Spleen (tissue), 11 donors: ENCODE measurements around the gene CRYAA. TPM values are rescaled to one million over a fixed set of nuclear protein-coding genes. Genes with fewer than 3 reads are reported as not detected.

Source experiments
- DNase-seq: peaks from one replicate; pipeline ENCODE4 v3.0.0-alpha.2; 2020
- H3K27ac ChIP-seq, 8 donors: fragments of 200-600 bp; sonication (generic) in 7 of 8; 1 replicate in 4 of 8; 2 replicates in 4 of 8; pipeline versions ENCODE4 v1.5.0 to v1.8.0; 2016 to 2021; ENCODE audit warnings: inconsistent platforms in 4 of 8, mild to moderate bottlenecking in 4 of 8, moderate library complexity in 1 of 8
- H3K27me3 ChIP-seq, 7 donors: fragments of 200-600 bp; sonication (generic) in 6 of 7; replicated peaks in 1 of 7; 1 replicate in 4 of 7; 2 replicates in 3 of 7; pipeline versions ENCODE4 v1.5.0 to v1.8.0; 2016 to 2021; ENCODE audit warnings: inconsistent platforms in 3 of 7, mild to moderate bottlenecking in 1 of 7
- H3K36me3 ChIP-seq, 6 donors: fragments of 200-600 bp; sonication (generic) in 5 of 6; 1 replicate in 4 of 6; 2 replicates in 2 of 6; pipeline versions ENCODE4 v1.5.0 to v1.8.0; 2016 to 2021; ENCODE audit warnings: inconsistent platforms in 2 of 6
- H3K4me1 ChIP-seq, 6 donors: fragments of 200-600 bp; sonication (generic) in 5 of 6; 1 replicate in 3 of 6; 2 replicates in 3 of 6; pipeline versions ENCODE4 v1.5.0 to v1.8.0; 2016 to 2021; ENCODE audit warnings: inconsistent platforms in 3 of 6
- H3K4me3 ChIP-seq, 8 donors: fragments of 200-600 bp; sonication (generic) in 7 of 8; 1 replicate in 4 of 8; 2 replicates in 4 of 8; pipeline versions ENCODE4 v1.5.0 to v1.8.0; 2016 to 2021; ENCODE audit warnings: inconsistent platforms in 4 of 8, mild to moderate bottlenecking in 4 of 8, moderate library complexity in 2 of 8
- H3K9me3 ChIP-seq, 8 donors: fragments of 200-600 bp; sonication (generic) in 7 of 8; 1 replicate in 4 of 8; 2 replicates in 4 of 8; pipeline versions ENCODE4 v1.5.0 to v1.8.0; 2016 to 2021; ENCODE audit warnings: inconsistent platforms in 4 of 8
- POLR2A ChIP-seq, 3 donors: fragments of 450-650 bp; IDR thresholded peaks; one replicate each; pipeline ENCODE4 v1.5.1; 2017; ENCODE audit warnings: antibody characterized with exemption in 3 of 3, mild to moderate bottlenecking in 1 of 3
- POLR2AphosphoS5 ChIP-seq, 3 donors: sonication (generic); formaldehyde crosslinking; IDR thresholded peaks; one replicate each; pipeline ENCODE4 v1.5.1; 2017; ENCODE audit warnings: antibody characterized with exemption in 3 of 3
- WGBS, 5 donors: extraction: QIAGEN DNeasy Blood & Tissue Kit in 3 of 5; methylation state at CpG; one replicate each; pipeline versions ENCODE4 v1.1.5 to v1.1.7; 2013 to 2018; 5-methylcytosine and 5-hydroxymethylcytosine counted together
- intact Hi-C: fragments of 100-400 bp; cut with DNase I; formaldehyde crosslinking; loops from one replicate; pipeline ENCODE4 v1.15.0; 2023; ENCODE audit warnings: low total_unique reads
- polyA plus RNA-seq, 3 donors: library from polyadenylated mRNA; stranded (reverse); fragments of 200-250 nt; gene quantifications; one replicate each; pipeline ENCODE4 v1.2.1, GENCODE V29; 2013
- total RNA-seq, 7 donors: library from RNA; depleted of rRNA in 3 of 7; stranded (reverse); fragments of >200 nt in 3 of 7; fragmentation: NEBNext Ultra II Directional in 4 of 7; extraction: Animal tissue kit (Norgen Biotek cat#: 25700) in 4 of 7; gene quantifications; one replicate each; pipeline versions ENCODE4 v1.1.0 to v1.2.1, GENCODE V29; 2016 to 2021
- TF ChIP-seq, protein P1 (sequence below), 11 experiments: fragments of 200-600 bp in 7 of 11; fragments of 450-650 bp in 4 of 11; sonication (generic) in 4 of 11; IDR thresholded peaks in 8 of 11; conservative IDR thresholded peaks in 3 of 11; 1 replicate in 7 of 11; 2 replicates in 4 of 11; pipeline versions ENCODE4 v1.4.0 to v1.8.0; 2016 to 2021; ENCODE audit warnings: antibody characterized with exemption in 11 of 11, inconsistent platforms in 4 of 11, mild to moderate bottlenecking in 1 of 11
- donor health status: healthy with polysubstance abuse.
- donor health status: DM: no; HTN: no; CAD: no; lungs with moderate emphysema.
- donor health status: DM: no; HTN: no; CAD: no.
- donor health status: Bipolar disorder and iron deficiency.
- donor health status: healthy.
- donor health status: DM: no; HTN: no; CAD: no.
- donor health status: DM: yes; HTN: yes; CAD: no.

The CRYAA gene
- total and polyA plus RNA-seq, 10 donors = not detected

DNA sequence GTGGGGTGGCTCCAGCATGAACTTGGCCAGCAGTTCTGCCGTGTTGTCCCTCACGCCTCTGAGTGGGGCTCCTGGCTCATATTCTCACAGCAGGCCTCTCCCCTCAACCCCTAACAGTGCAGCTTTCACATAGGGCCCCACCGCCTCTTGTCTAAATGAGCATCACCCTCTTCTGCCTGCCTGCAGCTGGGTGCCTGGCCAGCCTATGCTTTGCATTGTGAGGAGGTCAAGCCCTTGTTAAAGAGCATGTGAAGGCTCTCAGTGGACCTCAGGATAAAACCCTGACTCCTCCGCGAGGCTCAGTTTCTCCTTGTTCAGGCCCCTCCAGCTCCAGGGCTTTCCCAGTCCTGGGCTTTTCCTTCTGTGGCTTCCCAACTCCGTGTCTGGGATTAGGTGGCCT lies 34.8 kb downstream of the CRYAA start:
- intact Hi-C loops = no loop called here
- TF ChIP-seq POLR2A (IDR thresholded peaks at IDR 0.05) = no peak
- TF ChIP-seq, protein P1, sequence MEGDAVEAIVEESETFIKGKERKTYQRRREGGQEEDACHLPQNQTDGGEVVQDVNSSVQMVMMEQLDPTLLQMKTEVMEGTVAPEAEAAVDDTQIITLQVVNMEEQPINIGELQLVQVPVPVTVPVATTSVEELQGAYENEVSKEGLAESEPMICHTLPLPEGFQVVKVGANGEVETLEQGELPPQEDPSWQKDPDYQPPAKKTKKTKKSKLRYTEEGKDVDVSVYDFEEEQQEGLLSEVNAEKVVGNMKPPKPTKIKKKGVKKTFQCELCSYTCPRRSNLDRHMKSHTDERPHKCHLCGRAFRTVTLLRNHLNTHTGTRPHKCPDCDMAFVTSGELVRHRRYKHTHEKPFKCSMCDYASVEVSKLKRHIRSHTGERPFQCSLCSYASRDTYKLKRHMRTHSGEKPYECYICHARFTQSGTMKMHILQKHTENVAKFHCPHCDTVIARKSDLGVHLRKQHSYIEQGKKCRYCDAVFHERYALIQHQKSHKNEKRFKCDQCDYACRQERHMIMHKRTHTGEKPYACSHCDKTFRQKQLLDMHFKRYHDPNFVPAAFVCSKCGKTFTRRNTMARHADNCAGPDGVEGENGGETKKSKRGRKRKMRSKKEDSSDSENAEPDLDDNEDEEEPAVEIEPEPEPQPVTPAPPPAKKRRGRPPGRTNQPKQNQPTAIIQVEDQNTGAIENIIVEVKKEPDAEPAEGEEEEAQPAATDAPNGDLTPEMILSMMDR (IDR thresholded peaks at IDR 0.05 in 8 of 11, conservative IDR thresholded peaks at IDR 0.05 in 3 of 11) = no peak
- TF ChIP-seq POLR2AphosphoS5 (IDR thresholded peaks at IDR 0.05) = no peak
- no peak overlapping the region for H3K27ac ChIP-seq
- no peaks in the 10 kb centered on the region for H3K36me3 ChIP-seq
- 64 to 93% (median 77%) methylated on average over 6 of the region's 6 CpGs for WGBS, 5 donors
- H3K27me3 ChIP-seq = peaks cover 0 to 23% (median 0%) of the 10 kb centered on the region in 7 donors
- H3K4me1 ChIP-seq = no peaks in the 10 kb centered on the region
- no peak overlapping the region for H3K4me3 ChIP-seq
- H3K9me3 ChIP-seq = peaks cover 5 to 48% (median 38%) of the 10 kb centered on the region in 8 donors
- DNase-seq = peak; percentile 18

DNA sequence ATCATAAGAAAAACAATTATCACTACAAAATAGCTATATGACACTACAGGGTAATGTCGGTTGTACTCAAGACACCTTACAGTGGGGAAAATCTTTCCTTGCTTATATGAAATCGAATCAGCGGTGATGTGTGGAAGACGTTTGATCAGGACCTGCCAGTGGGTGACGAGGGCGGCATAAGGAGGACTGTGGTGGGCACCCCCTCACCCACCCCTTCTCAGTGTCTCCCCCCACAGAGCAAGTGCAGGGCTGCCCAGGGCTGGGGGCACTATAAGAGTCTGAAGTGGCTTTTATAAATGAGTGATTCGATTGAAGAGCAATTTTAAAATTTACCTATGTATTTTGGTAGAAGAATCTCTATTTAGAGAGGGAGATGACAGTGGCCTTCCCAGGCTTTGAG lies 35.8 kb downstream of the CRYAA start:
- H3K27ac ChIP-seq = no peak overlapping the region
- TF ChIP-seq, protein P1 (IDR thresholded peaks at IDR 0.05 in 8 of 11, conservative IDR thresholded peaks at IDR 0.05 in 3 of 11) = no peak
- TF ChIP-seq POLR2A (IDR thresholded peaks at IDR 0.05) = no peak
- no peak for TF ChIP-seq POLR2AphosphoS5 (IDR thresholded peaks at IDR 0.05)
- WGBS, 5 donors = 89 to 93% (median 90%) methylated on average over 7 of the region's 7 CpGs
- H3K27me3 ChIP-seq = peaks cover 0 to 34% (median 0%) of the 10 kb centered on the region in 7 donors
- no peak overlapping the region for H3K4me3 ChIP-seq
- H3K9me3 ChIP-seq = peaks cover 5 to 37% (median 31%) of the 10 kb centered on the region in 8 donors
- no peaks in the 10 kb centered on the region for H3K4me1 ChIP-seq
- DNase-seq = peak; percentile 41
- no peaks in the 10 kb centered on the region for H3K36me3 ChIP-seq
- intact Hi-C loops = no loop called here

DNA sequence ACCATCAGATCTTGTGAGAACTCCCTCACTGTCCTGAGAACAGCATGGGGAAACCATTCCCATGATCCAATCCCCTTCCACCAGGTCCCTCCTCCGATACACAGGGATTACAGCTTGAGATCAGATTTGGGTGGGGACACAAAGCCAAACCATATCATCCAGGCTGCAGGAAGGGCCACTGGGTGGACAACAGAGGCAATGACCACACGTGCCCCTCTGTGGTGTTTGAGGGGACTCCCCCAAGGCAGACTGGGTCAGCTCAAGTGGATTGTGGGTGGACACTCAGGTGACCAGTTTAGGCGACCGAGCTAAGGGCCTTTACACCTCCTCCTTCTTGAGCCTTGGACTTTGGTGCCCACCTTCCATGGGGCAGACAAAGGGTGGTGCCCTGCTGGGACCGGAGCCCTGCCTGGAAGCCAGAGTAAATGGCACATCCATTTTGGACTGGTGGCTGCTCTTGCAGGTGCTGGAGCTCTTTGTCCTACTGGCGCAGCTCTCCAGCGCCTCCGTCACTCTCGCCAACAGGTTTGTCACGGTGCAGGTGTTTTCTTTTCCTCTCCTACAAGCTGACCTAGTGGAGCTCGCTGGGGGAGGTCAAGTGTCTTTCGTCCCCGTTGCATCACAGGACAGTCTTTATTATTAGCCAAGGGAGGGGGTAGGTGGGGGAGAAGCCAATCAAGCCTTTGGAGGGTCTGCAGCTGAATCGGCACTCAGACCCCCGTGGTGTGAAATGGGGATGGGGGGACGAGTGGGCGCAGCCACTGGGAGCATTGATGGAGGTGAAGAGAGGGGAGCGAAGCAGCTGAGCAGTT lies 37.6 kb downstream of the CRYAA start:
- no peak overlapping the region for H3K27ac ChIP-seq
- H3K4me1 ChIP-seq = peaks cover 0 to 9% (median 6%) of the 10 kb centered on the region in 6 donors
- 75 to 87% (median 87%) methylated on average over 17 to 18 of the region's 18 CpGs for WGBS, 5 donors
- H3K36me3 ChIP-seq = no peaks in the 10 kb centered on the region
- peaks cover 3 to 19% (median 13%) of the 10 kb centered on the region in 8 donors for H3K9me3 ChIP-seq
- TF ChIP-seq, protein P1 (IDR thresholded peaks at IDR 0.05 in 8 of 11, conservative IDR thresholded peaks at IDR 0.05 in 3 of 11) = no peak
- TF ChIP-seq POLR2AphosphoS5 (IDR thresholded peaks at IDR 0.05) (no peak), POLR2A (IDR thresholded peaks at IDR 0.05) (no peak)
- intact Hi-C loops = no loop called here
- H3K27me3 ChIP-seq = peaks cover 0 to 43% (median 0%) of the 10 kb centered on the region in 7 donors
- H3K4me3 ChIP-seq = no peak overlapping the region
- peak; percentile 22 for DNase-seq

DNA sequence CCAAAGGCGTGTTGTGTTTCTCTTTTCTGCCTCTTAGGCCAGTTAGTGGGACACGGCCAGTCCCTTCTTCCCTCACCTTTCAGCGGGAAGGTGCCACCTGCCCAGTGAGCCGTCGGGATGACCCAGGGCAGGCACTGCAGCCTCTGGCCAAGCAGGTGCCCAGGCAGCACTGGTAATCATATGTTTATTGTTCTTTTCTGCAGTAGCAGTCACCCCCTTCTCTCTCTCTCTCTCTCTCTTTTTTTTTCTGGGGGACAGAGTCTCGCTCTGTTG lies 38.2 kb downstream of the CRYAA start:
- H3K27ac ChIP-seq = no peak overlapping the region
- TF ChIP-seq POLR2AphosphoS5 (IDR thresholded peaks at IDR 0.05) (no peak), POLR2A (IDR thresholded peaks at IDR 0.05) (no peak)
- TF ChIP-seq, protein P1 (IDR thresholded peaks at IDR 0.05 in 8 of 11, conservative IDR thresholded peaks at IDR 0.05 in 3 of 11) = no peak

More for the DNA sequence above, 38.2 kb downstream of the CRYAA start:
- peak; percentile 55 for DNase-seq
- peaks cover 0 to 14% (median 8%) of the 10 kb centered on the region in 8 donors for H3K9me3 ChIP-seq
- WGBS, 5 donors = 80 to 94% (median 90%) methylated on average over 6 of the region's 6 CpGs
- H3K4me1 ChIP-seq = peaks cover 0 to 13% (median 8%) of the 10 kb centered on the region in 6 donors
- intact Hi-C loops = no loop called here
- no peaks in the 10 kb centered on the region for H3K36me3 ChIP-seq
- H3K4me3 ChIP-seq = no peak overlapping the region
- peaks cover 0 to 43% (median 0%) of the 10 kb centered on the region in 7 donors for H3K27me3 ChIP-seq
